ENCODE data around the gene NCKAP5.

NCKAP5 gene

GRCh38 chr2:132662732-132663131 lies 905.5 kb downstream of the NCKAP5 start:
- TF ChIP-seq TAF1 (IDR thresholded peaks at IDR 0.05; ENCODE audit: borderline replicate concordance, insufficient read depth, low read length) = no peak
- no peak for TF ChIP-seq FOXP2 (optimal IDR thresholded peaks at IDR 0.05; ENCODE audit: borderline replicate concordance, extremely low read depth, extremely low read length, insufficient read depth)
- TF ChIP-seq, protein P1, sequence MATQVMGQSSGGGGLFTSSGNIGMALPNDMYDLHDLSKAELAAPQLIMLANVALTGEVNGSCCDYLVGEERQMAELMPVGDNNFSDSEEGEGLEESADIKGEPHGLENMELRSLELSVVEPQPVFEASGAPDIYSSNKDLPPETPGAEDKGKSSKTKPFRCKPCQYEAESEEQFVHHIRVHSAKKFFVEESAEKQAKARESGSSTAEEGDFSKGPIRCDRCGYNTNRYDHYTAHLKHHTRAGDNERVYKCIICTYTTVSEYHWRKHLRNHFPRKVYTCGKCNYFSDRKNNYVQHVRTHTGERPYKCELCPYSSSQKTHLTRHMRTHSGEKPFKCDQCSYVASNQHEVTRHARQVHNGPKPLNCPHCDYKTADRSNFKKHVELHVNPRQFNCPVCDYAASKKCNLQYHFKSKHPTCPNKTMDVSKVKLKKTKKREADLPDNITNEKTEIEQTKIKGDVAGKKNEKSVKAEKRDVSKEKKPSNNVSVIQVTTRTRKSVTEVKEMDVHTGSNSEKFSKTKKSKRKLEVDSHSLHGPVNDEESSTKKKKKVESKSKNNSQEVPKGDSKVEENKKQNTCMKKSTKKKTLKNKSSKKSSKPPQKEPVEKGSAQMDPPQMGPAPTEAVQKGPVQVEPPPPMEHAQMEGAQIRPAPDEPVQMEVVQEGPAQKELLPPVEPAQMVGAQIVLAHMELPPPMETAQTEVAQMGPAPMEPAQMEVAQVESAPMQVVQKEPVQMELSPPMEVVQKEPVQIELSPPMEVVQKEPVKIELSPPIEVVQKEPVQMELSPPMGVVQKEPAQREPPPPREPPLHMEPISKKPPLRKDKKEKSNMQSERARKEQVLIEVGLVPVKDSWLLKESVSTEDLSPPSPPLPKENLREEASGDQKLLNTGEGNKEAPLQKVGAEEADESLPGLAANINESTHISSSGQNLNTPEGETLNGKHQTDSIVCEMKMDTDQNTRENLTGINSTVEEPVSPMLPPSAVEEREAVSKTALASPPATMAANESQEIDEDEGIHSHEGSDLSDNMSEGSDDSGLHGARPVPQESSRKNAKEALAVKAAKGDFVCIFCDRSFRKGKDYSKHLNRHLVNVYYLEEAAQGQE (IDR thresholded peaks at IDR 0.05; ENCODE audit: insufficient read depth in 1 of 2, low read depth in 2 of 2, low read length in 2 of 2) = no peak
- no peak for TF ChIP-seq POLR2AphosphoS5 (IDR thresholded peaks at IDR 0.05; ENCODE audit: low read depth, low read length)
- no peak for TF ChIP-seq SIN3A (IDR thresholded peaks at IDR 0.05; ENCODE audit: borderline replicate concordance, insufficient read depth, low read length)

- TF ChIP-seq, protein P1 (IDR thresholded peaks at IDR 0.05; ENCODE audit: insufficient read depth in 1 of 2, low read depth in 2 of 2, low read length in 2 of 2) = no peak
- TF ChIP-seq TAF1 (IDR thresholded peaks at IDR 0.05; ENCODE audit: borderline replicate concordance, insufficient read depth, low read length) = no peak
- TF ChIP-seq FOXP2 (optimal IDR thresholded peaks at IDR 0.05; ENCODE audit: borderline replicate concordance, extremely low read depth, extremely low read length, insufficient read depth) = no peak
- TF ChIP-seq POLR2AphosphoS5 (IDR thresholded peaks at IDR 0.05; ENCODE audit: low read depth, low read length) = no peak
- no peak for TF ChIP-seq SIN3A (IDR thresholded peaks at IDR 0.05; ENCODE audit: borderline replicate concordance, insufficient read depth, low read length)
Observed at GRCh38 chr2:132659331-132659730, 908.9 kb downstream of the NCKAP5 start.

- TF ChIP-seq TAF1 (IDR thresholded peaks at IDR 0.05; ENCODE audit: borderline replicate concordance, insufficient read depth, low read length) (no peak), SIN3A (IDR thresholded peaks at IDR 0.05; ENCODE audit: borderline replicate concordance, insufficient read depth, low read length) (no peak), FOXP2 (optimal IDR thresholded peaks at IDR 0.05; ENCODE audit: borderline replicate concordance, extremely low read depth, extremely low read length, insufficient read depth) (no peak), POLR2AphosphoS5 (IDR thresholded peaks at IDR 0.05; ENCODE audit: low read depth, low read length) (no peak)
- TF ChIP-seq, protein P1 (IDR thresholded peaks at IDR 0.05; ENCODE audit: insufficient read depth in 1 of 2, low read depth in 2 of 2, low read length in 2 of 2) = no peak
Observed at GRCh38 chr2:132656266-132656975, 911.8 kb downstream of the NCKAP5 start.

DNA sequence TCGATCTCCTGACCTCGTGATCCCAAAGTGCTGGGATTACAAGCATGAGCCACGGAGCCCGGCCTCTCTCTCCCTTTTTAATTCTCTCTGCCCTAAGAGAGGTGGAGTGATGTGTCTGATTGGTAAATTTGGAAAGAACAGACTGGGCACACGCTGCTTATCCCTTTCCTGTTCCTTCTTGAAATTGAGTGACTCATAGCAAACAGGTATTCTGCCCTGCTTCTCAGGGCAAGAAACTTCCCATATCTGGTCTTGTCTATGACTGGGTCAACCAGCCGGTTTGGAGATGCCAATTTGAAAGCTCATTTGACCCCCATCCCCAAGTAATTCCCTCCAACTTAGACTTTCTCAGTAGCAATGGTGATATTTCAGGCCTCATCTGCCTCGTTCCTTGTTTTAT lies 913.3 kb downstream of the NCKAP5 start:
- TF ChIP-seq FOXP2 (optimal IDR thresholded peaks at IDR 0.05; ENCODE audit: borderline replicate concordance, extremely low read depth, extremely low read length, insufficient read depth) (no peak), POLR2AphosphoS5 (IDR thresholded peaks at IDR 0.05; ENCODE audit: low read depth, low read length) (no peak), SIN3A (IDR thresholded peaks at IDR 0.05; ENCODE audit: borderline replicate concordance, insufficient read depth, low read length) (no peak), TAF1 (IDR thresholded peaks at IDR 0.05; ENCODE audit: borderline replicate concordance, insufficient read depth, low read length) (no peak)
- TF ChIP-seq, protein P1 (IDR thresholded peaks at IDR 0.05; ENCODE audit: insufficient read depth in 1 of 2, low read depth in 2 of 2, low read length in 2 of 2) = no peak

All from PFSK-1 (cell line).